KMS-11 (cell line): Measurements from ENCODE around the gene SLC9A9.

ENCODE experiments used
- H2AFZ ChIP-seq: fragments of 200-600 bp; sonication (generic); 2 replicates; pipeline ENCODE4 v1.6.1; 2016; ENCODE audit warnings: antibody characterized with exemption, mixed run types, low read depth
- H3K27ac ChIP-seq: fragments of 200-600 bp; sonication (generic); 2 replicates; pipeline ENCODE4 v1.6.1; 2016; ENCODE audit warnings: mild to moderate bottlenecking, mixed run types
- H3K27me3 ChIP-seq: fragments of 200-600 bp; sonication (generic); 2 replicates; pipeline ENCODE4 v1.6.1; 2017; ENCODE audit warnings: mild to moderate bottlenecking, low read depth, mixed run types, moderate library complexity; ENCODE audit not compliant: insufficient read depth
- H3K36me3 ChIP-seq: fragments of 200-600 bp; sonication (generic); 2 replicates; pipeline ENCODE4 v1.6.1; 2017; ENCODE audit warnings: mild to moderate bottlenecking, mixed run types; ENCODE audit not compliant: insufficient read depth
- H3K4me1 ChIP-seq: fragments of 200-600 bp; sonication (generic); 2 replicates; pipeline ENCODE4 v1.6.1; 2016; ENCODE audit warnings: mild to moderate bottlenecking, low read depth, mixed run types; ENCODE audit not compliant: poor library complexity, severe bottlenecking
- H3K4me2 ChIP-seq: fragments of 200-600 bp; sonication (generic); 2 replicates; pipeline ENCODE4 v1.7.0; 2016; ENCODE audit warnings: mild to moderate bottlenecking, mixed run types
- H3K4me3 ChIP-seq: fragments of 200-600 bp; sonication (generic); IDR thresholded peaks from 2 replicates; pipeline ENCODE4 v1.6.1; 2017; ENCODE audit warnings: low read depth, low read length, mixed read lengths; ENCODE audit not compliant: insufficient read depth
- H3K79me2 ChIP-seq: fragments of 200-600 bp; sonication (generic); 2 replicates; pipeline ENCODE4 v1.6.1; 2016; ENCODE audit warnings: low read depth, mixed run types; ENCODE audit not compliant: insufficient read depth
- H3K9ac ChIP-seq: fragments of 200-600 bp; sonication (generic); 2 replicates; pipeline ENCODE4 v1.6.1; 2016; ENCODE audit warnings: mild to moderate bottlenecking, mixed run types
- H4K20me1 ChIP-seq: fragments of 200-600 bp; sonication (generic); 2 replicates; pipeline ENCODE4 v1.6.1; 2016; ENCODE audit warnings: mild to moderate bottlenecking, mixed run types; ENCODE audit not compliant: insufficient read depth
- TF ChIP-seq, protein P1 (sequence below): fragments of 200-600 bp; sonication (generic); conservative IDR thresholded peaks from 2 replicates; pipeline ENCODE4 v1.6.1; 2017; ENCODE audit warnings: low read depth, mild to moderate bottlenecking, antibody characterized with exemption, low read length, moderate library complexity, mixed read lengths

SLC9A9 gene

DNA sequence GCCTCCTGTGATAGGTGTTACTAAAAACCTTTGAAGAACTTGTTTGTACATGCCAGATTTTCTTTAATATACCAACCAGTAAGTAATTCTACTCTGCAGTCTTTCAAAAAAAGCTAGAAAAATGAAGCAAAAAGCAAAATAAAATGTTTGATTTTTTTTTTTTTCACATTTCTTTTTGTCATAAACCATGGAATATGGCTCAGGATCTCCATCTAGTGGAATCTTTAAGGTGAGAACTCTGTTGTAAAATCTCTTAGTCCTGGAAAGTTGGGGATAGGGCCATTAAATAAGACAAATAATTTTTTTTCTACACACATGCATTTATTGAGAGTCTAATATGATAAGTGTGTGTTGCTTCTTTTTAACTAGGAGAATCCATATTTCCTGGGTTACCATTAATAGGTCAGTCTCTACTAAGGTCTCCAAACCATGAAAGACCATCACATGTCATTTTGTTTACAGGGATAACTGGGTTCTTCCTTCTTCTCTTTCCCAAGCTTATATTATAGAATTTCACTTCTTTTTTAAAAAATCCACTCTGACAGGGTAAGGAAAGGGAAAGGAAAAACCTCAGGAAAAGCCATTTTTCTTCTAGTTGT lies 84.6 kb downstream of the SLC9A9 start:
- Histone ChIP-seq H3K4me3 (no peak overlapping the region), H3K27me3 (no peaks in the 10 kb centered on the region), H3K4me2 (no peak overlapping the region), H3K9ac (no peak overlapping the region), H2AFZ (no peak overlapping the region), H3K27ac (no peak overlapping the region), H3K36me3 (no peaks in the 10 kb centered on the region), H3K4me1 (no peaks in the 10 kb centered on the region), H3K79me2 (no peaks in the 10 kb centered on the region), H4K20me1 (no peaks in the 10 kb centered on the region)
- TF ChIP-seq, protein P1, sequence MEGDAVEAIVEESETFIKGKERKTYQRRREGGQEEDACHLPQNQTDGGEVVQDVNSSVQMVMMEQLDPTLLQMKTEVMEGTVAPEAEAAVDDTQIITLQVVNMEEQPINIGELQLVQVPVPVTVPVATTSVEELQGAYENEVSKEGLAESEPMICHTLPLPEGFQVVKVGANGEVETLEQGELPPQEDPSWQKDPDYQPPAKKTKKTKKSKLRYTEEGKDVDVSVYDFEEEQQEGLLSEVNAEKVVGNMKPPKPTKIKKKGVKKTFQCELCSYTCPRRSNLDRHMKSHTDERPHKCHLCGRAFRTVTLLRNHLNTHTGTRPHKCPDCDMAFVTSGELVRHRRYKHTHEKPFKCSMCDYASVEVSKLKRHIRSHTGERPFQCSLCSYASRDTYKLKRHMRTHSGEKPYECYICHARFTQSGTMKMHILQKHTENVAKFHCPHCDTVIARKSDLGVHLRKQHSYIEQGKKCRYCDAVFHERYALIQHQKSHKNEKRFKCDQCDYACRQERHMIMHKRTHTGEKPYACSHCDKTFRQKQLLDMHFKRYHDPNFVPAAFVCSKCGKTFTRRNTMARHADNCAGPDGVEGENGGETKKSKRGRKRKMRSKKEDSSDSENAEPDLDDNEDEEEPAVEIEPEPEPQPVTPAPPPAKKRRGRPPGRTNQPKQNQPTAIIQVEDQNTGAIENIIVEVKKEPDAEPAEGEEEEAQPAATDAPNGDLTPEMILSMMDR: peak; percentile 55; the same call in 1 of the 2 replicates

DNA sequence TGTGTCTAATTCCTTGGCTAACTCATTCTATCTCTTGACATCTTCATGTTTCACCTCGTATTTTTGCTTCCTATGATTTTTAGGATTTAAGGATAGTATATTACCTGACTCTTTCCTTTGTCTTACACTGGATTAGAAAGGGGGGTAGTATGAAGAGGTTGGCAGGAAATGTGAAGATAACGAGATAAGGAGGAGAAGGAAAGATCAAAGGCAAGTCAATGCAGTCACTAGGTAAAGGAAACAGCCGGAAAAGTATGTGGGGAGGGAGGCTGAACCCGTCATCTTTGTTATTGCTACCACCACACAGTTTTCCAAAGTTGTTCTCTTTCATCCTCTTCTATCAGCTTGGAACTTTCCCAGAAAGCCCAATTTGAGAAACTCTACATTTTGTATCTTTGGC lies 90.6 kb downstream of the SLC9A9 start:
- Histone ChIP-seq H4K20me1 (no peaks in the 10 kb centered on the region), H2AFZ (no peak overlapping the region), H3K4me2 (no peak overlapping the region), H3K9ac (no peak overlapping the region), H3K79me2 (no peaks in the 10 kb centered on the region), H3K4me1 (peaks cover 21% of the 10 kb centered on the region), H3K27ac (no peak overlapping the region), H3K36me3 (no peaks in the 10 kb centered on the region), H3K27me3 (no peaks in the 10 kb centered on the region), H3K4me3 (no peak overlapping the region)
- TF ChIP-seq, protein P1: no peak

DNA sequence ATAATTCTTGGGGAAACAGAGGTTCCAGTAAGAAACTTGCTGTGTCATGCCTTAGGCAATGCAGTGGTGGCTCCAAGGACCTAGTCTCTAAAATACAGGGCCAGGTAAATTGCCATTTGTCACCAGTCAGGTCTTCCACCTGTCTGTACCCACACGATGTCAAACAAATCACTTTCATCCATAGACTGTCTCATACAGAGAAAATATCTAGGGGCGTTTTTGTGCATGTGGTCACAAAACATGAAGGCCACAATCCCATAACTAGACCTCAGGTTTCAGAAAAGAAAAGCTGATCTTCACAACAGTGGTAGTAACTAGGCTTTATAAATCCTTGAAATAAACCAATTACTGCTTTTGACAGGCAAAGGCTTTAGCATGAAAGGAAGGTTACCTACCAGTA lies 92.3 kb downstream of the SLC9A9 start:
- Histone ChIP-seq H2AFZ (no peak overlapping the region), H3K27ac (no peak overlapping the region)

DNA sequence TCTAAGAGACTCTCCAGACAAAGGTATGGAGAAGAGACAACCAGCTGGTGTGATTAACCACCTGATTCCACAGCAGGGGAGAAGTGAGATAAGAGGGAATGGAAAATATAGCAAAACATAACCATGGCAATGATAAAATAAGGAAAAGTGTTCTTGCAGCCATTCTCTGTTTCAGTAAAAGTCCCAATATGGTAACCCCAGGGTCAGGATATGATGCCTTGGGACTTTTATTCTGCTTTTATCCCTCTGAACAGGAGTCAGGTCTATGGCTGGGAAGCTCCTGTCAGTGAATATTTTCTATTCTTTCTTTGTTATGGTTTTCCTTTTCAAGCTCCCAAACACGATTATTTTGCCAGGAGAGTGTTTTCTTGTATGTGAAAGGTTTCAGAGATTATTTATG lies 94.2 kb downstream of the SLC9A9 start:
- Histone ChIP-seq H3K4me2 (no peak overlapping the region), H2AFZ (no peak overlapping the region), H3K79me2 (no peaks in the 10 kb centered on the region), H3K36me3 (no peaks in the 10 kb centered on the region), H3K4me1 (peaks cover 21% of the 10 kb centered on the region), H3K27me3 (no peaks in the 10 kb centered on the region), H3K4me3 (no peak overlapping the region), H4K20me1 (no peaks in the 10 kb centered on the region), H3K27ac (no peak overlapping the region), H3K9ac (no peak overlapping the region)
- TF ChIP-seq, protein P1: no peak

More for the DNA sequence above, 92.3 kb downstream of the SLC9A9 start:
- peak overlapping the region; percentile 32 for H3K4me3 ChIP-seq
- no peaks in the 10 kb centered on the region for H4K20me1 ChIP-seq
- no peaks in the 10 kb centered on the region for H3K36me3 ChIP-seq
- H3K79me2 ChIP-seq: no peaks in the 10 kb centered on the region
- peaks cover 21% of the 10 kb centered on the region for H3K4me1 ChIP-seq
- TF ChIP-seq, protein P1: no peak
- H3K4me2 ChIP-seq: peak overlapping the region; percentile 1; the same call in 1 of the 2 replicates
- H3K27me3 ChIP-seq: no peaks in the 10 kb centered on the region
- H3K9ac ChIP-seq: no peak overlapping the region
